HepG2 (cell line): ENCODE results near the gene GINS3.

Source experiments
- CEBPB ChIP-seq: IDR thresholded peaks from 2 replicates; pipeline ENCODE4 v1.6.1; 2011; ENCODE audit warnings: low read depth, low read length, improper control_type of control experiment, borderline replicate concordance
- FOXM1 ChIP-seq: sonication (generic); formaldehyde crosslinking; IDR thresholded peaks from 2 replicates; pipeline ENCODE4 v1.5.0; 2020; ENCODE audit warnings: missing genetic modification reagents
- GLI4 ChIP-seq: sonication (generic); formaldehyde crosslinking; IDR thresholded peaks from 2 replicates; pipeline ENCODE4 v1.5.1; 2020; ENCODE audit warnings: missing genetic modification reagents, mild to moderate bottlenecking, moderate library complexity, borderline replicate concordance
- HMGA1 ChIP-seq: sonication (generic); formaldehyde crosslinking; conservative IDR thresholded peaks from 2 replicates; pipeline ENCODE4 v1.4.0; 2020; ENCODE audit warnings: missing genetic modification reagents
- TAF1 ChIP-seq: sonication (generic); formaldehyde crosslinking; IDR thresholded peaks from 2 replicates; pipeline ENCODE4 v1.4.0; 2020; ENCODE audit warnings: missing genetic modification reagents
- ZKSCAN1 ChIP-seq: fragments of 150-350 bp; IDR thresholded peaks from 2 replicates; pipeline ENCODE4 v1.6.1; 2014; ENCODE audit warnings: low read length
- TF ChIP-seq, protein P1 (sequence below): sonication (generic); formaldehyde crosslinking; IDR thresholded peaks from 2 replicates; pipeline ENCODE4 v1.5.0; 2020; ENCODE audit warnings: mild to moderate bottlenecking, missing genetic modification reagents, moderate library complexity
- TF ChIP-seq, protein P2 (sequence below): sonication (generic); formaldehyde crosslinking; IDR thresholded peaks from 2 replicates; pipeline ENCODE4 v1.4.0; 2020; ENCODE audit warnings: missing genetic modification reagents, mild to moderate bottlenecking, borderline replicate concordance
- TF ChIP-seq, protein P3 (sequence below): sonication (generic); formaldehyde crosslinking; IDR thresholded peaks from 2 replicates; pipeline ENCODE4 v1.9.0; 2021; ENCODE audit warnings: missing genetic modification reagents, borderline replicate concordance

DNA sequence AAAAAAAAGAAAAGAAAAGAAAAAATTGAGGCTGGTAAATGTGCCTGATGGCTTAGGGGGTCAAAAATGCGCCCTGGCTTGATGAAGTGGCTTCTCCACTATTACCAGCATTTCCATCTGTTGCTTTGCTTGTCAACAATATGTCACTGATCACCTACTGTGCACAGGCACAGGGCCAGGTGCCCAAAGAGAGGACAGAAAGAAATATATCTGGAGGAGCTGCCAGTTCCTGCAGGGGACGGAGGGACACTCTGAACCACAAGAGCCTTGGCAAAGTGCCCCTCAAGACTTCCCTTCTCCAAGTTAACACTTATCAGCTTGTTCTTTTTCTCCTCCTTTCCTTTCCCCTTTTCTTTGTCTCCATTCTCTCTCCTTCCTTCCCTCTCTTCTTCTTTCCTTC is 34.7 kb downstream of the GINS3 start:
- no peak for TF ChIP-seq TAF1
- TF ChIP-seq, protein P1, sequence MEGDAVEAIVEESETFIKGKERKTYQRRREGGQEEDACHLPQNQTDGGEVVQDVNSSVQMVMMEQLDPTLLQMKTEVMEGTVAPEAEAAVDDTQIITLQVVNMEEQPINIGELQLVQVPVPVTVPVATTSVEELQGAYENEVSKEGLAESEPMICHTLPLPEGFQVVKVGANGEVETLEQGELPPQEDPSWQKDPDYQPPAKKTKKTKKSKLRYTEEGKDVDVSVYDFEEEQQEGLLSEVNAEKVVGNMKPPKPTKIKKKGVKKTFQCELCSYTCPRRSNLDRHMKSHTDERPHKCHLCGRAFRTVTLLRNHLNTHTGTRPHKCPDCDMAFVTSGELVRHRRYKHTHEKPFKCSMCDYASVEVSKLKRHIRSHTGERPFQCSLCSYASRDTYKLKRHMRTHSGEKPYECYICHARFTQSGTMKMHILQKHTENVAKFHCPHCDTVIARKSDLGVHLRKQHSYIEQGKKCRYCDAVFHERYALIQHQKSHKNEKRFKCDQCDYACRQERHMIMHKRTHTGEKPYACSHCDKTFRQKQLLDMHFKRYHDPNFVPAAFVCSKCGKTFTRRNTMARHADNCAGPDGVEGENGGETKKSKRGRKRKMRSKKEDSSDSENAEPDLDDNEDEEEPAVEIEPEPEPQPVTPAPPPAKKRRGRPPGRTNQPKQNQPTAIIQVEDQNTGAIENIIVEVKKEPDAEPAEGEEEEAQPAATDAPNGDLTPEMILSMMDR (CRISPR knock-in tag): no peak
- TF ChIP-seq, protein P2, sequence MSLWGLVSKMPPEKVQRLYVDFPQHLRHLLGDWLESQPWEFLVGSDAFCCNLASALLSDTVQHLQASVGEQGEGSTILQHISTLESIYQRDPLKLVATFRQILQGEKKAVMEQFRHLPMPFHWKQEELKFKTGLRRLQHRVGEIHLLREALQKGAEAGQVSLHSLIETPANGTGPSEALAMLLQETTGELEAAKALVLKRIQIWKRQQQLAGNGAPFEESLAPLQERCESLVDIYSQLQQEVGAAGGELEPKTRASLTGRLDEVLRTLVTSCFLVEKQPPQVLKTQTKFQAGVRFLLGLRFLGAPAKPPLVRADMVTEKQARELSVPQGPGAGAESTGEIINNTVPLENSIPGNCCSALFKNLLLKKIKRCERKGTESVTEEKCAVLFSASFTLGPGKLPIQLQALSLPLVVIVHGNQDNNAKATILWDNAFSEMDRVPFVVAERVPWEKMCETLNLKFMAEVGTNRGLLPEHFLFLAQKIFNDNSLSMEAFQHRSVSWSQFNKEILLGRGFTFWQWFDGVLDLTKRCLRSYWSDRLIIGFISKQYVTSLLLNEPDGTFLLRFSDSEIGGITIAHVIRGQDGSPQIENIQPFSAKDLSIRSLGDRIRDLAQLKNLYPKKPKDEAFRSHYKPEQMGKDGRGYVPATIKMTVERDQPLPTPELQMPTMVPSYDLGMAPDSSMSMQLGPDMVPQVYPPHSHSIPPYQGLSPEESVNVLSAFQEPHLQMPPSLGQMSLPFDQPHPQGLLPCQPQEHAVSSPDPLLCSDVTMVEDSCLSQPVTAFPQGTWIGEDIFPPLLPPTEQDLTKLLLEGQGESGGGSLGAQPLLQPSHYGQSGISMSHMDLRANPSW: no peak
- TF ChIP-seq, protein P3, sequence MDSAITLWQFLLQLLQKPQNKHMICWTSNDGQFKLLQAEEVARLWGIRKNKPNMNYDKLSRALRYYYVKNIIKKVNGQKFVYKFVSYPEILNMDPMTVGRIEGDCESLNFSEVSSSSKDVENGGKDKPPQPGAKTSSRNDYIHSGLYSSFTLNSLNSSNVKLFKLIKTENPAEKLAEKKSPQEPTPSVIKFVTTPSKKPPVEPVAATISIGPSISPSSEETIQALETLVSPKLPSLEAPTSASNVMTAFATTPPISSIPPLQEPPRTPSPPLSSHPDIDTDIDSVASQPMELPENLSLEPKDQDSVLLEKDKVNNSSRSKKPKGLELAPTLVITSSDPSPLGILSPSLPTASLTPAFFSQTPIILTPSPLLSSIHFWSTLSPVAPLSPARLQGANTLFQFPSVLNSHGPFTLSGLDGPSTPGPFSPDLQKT (CRISPR knock-in tag): no peak
- no peak for TF ChIP-seq FOXM1 (CRISPR knock-in tag)
- no peak for TF ChIP-seq ZKSCAN1
- TF ChIP-seq CEBPB: no peak
- TF ChIP-seq HMGA1 (CRISPR knock-in tag): no peak
- TF ChIP-seq GLI4 (CRISPR knock-in tag): no peak
